Astrocyte of the cerebellum (primary cell): ENCODE data around the gene BLID.
A peak's percentile ranks its signal among the peaks of the same experiment; 100 is the strongest.

Source experiments
- DNase-seq: peaks from one replicate; pipeline ENCODE4 v3.0.0-alpha.2; 2011; ENCODE audit warnings: low read depth
- H3K4me3 ChIP-seq: 2 replicates; pipeline ENCODE4 v1.5.1; 2011; ENCODE audit warnings: mild to moderate bottlenecking, low read depth, low read length, moderate library complexity
- CTCF ChIP-seq: IDR thresholded peaks from 2 replicates; pipeline ENCODE4 v1.5.1; 2012; ENCODE audit warnings: low read length, low read depth, moderate library complexity, mild to moderate bottlenecking; ENCODE audit errors: missing control alignments
- in situ Hi-C: cut with HindIII; loops from 2 replicates; pipeline ENCODE4 v1.10.0; 2017; ENCODE audit warnings: low sequenced_read_pairs

Gene BLID

GRCh38 chr11:122098261-122098980, 17.6 kb downstream of the BLID start:
- in situ Hi-C loops: no loop called here
- no peak for TF ChIP-seq CTCF
- H3K4me3 ChIP-seq: peak overlapping the region; percentile 79
- DNase-seq: no peak

- no peak for TF ChIP-seq CTCF
- H3K4me3 ChIP-seq: peak overlapping the region; percentile 79
- DNase-seq: no peak
- in situ Hi-C loops: no loop called here
Observed at GRCh38 chr11:122097419-122098001, 18.5 kb downstream of the BLID start.

- peak overlapping the region; percentile 79 for H3K4me3 ChIP-seq
- DNase-seq: no peak
- no peak for TF ChIP-seq CTCF
- in situ Hi-C loops: no loop called here
Observed at GRCh38 chr11:122096272-122097112, 19.5 kb downstream of the BLID start.

GRCh38 chr11:122095681-122096262, 20.2 kb downstream of the BLID start:
- in situ Hi-C loops: no loop called here
- peak overlapping the region; percentile 79 for H3K4me3 ChIP-seq
- no peak for TF ChIP-seq CTCF
- peak; percentile 48 for DNase-seq

- no peak for TF ChIP-seq CTCF
- no peak for DNase-seq
- H3K4me3 ChIP-seq: peak overlapping the region; percentile 79
- in situ Hi-C loops: no loop called here
Observed at GRCh38 chr11:122094836-122095235, 21.2 kb downstream of the BLID start.

- peak overlapping the region; percentile 11 for H3K4me3 ChIP-seq
- DNase-seq: peak; percentile 59
- in situ Hi-C loops: no loop called here
- TF ChIP-seq CTCF: no peak
Observed at GRCh38 chr11:122093731-122094275, 22.2 kb downstream of the BLID start.
